ENCODE results near the gene ENKD1.
"Not testable (repeated sequence)": the region's sequence is repeated elsewhere in the genome, so short reads cannot be mapped to it uniquely, and the experiment has no call there.

The ENKD1 gene

DNA sequence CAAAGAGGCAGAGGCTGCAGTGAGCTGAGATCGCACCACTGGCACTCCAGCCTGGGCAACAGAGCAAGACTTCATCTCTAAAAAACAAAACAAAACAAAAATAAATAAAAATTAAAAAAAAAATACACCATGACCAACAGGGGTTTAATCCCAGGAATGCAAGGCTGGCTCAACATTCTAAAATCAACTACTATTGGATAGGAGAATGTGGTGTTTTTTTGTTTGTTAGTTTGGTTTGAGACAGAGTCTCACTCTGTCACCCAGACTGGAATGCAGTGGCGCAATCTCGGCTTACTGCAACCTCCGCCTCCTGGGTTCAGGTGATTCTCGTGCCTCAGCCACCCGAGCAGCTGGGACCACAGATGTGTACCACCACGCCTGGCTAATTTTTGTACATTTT, 32.7 kb upstream of the ENKD1 start:
- TF ChIP-seq, protein P1, sequence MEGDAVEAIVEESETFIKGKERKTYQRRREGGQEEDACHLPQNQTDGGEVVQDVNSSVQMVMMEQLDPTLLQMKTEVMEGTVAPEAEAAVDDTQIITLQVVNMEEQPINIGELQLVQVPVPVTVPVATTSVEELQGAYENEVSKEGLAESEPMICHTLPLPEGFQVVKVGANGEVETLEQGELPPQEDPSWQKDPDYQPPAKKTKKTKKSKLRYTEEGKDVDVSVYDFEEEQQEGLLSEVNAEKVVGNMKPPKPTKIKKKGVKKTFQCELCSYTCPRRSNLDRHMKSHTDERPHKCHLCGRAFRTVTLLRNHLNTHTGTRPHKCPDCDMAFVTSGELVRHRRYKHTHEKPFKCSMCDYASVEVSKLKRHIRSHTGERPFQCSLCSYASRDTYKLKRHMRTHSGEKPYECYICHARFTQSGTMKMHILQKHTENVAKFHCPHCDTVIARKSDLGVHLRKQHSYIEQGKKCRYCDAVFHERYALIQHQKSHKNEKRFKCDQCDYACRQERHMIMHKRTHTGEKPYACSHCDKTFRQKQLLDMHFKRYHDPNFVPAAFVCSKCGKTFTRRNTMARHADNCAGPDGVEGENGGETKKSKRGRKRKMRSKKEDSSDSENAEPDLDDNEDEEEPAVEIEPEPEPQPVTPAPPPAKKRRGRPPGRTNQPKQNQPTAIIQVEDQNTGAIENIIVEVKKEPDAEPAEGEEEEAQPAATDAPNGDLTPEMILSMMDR (IDR thresholded peaks at IDR 0.05; ENCODE audit: low read depth, low read length), result no peak
- H3K4me3 ChIP-seq (replicated peaks in 1 of 2; ENCODE audit: low read depth in 2 of 2, low read length in 2 of 2), result no peak overlapping the region
- DNase-seq (ENCODE audit: low read depth in 2 of 2), result no peak

DNA sequence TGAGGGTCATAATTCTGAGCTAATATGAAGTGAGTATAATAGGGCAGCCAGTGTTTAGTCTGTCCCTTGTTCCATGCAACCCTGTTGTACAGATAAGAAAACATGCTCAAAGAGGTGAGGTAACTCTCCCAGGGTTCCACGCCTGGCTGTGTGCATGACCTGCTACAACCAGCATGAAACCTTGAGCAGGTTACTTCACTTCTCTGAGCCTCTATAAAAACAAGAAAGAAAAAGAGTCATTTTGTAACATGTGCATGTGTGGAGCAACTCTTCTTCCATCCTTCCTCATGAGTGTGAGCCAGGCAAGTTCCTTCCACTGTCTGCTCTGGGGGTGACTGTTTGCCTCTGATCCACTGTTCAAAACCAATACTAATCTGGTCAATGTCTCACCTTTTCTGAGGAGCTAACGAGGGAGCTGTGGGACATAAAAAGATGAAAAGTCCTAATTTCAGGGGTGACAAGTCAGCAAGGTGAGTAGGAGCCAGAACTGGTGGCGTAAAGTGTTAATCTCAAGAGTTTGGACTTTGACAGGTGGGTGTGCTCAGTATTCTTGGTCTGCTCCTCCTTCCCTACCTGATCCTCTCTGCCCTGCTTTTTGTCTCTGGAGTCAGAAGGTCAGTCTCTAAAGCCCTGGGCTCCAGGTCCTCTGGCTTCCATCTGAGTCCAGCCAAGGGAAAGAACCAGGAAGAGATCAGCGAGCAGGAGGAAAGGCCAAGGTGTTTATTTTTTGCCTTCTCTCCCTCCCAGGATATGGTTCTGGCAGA, 31.1 kb upstream of the ENKD1 start:
- TF ChIP-seq, protein P1 (IDR thresholded peaks at IDR 0.05; ENCODE audit: low read depth, low read length), result no peak
- no peak overlapping the region for H3K4me3 ChIP-seq (replicated peaks in 1 of 2; ENCODE audit: low read depth in 2 of 2, low read length in 2 of 2)
- no peak for DNase-seq (ENCODE audit: low read depth in 2 of 2)

DNA sequence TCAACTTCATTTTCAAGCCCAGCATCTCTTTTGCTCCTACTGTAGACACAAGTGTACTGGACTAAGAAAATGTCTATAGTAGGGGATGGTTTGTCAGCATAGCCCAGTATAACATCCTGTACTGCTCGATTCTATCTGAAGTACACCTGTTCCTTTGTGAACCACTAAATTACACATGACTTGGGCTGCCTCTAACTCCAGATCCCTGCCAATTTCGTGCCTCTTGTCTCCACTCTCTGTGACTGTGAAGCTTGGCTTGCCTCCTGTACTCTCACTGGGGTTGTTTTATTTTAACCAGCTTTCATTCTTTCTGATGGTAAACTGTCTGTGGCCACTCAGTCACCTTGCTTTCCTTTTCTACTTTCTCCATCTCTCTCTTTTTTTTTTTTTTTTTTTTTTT, 28.1 kb upstream of the ENKD1 start:
- TF ChIP-seq, protein P1 (IDR thresholded peaks at IDR 0.05; ENCODE audit: low read depth, low read length), result no peak
- H3K4me3 ChIP-seq (replicated peaks in 1 of 2; ENCODE audit: low read depth in 2 of 2, low read length in 2 of 2), result no peak overlapping the region
- no peak for DNase-seq (ENCODE audit: low read depth in 2 of 2)

DNA sequence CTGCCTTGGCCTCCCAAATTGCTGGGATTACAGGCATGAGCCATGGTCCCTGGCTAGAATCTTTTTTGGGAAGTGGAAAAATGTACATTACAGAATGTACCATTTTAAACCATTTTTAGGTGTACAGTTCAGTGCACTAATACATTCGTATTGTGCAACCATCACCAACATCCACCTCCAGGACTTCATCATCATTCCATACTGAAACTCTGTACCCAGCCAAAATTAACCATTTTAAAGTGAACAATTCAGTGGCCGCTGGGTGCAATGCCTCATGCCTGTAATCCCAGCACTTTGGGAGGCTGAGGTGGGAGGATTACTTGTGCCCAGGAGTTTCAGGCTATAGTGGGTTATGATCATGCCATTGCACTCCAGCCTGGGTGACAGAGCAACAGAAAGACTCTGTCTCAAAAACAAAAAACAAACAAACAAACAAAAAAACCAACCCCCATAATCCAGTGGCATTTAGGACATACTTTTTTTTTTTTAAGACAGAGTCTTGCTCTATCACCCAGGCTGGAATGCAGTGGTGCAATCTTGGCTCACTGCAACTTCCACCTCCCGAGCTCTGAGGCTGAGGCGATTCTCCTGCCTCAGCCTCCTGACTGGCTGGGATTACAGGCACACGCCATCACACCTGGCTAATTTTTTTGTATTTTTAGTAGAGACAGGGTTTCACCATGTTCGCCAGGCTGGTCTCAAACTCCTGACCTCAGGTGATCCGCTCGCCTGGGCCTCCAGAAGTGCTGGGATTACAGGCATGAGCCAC, 27.2 kb upstream of the ENKD1 start:
- not testable (repeated sequence) for DNase-seq (ENCODE audit: low read depth in 2 of 2); H3K4me3 ChIP-seq (replicated peaks in 1 of 2; ENCODE audit: low read depth in 2 of 2, low read length in 2 of 2)

DNA sequence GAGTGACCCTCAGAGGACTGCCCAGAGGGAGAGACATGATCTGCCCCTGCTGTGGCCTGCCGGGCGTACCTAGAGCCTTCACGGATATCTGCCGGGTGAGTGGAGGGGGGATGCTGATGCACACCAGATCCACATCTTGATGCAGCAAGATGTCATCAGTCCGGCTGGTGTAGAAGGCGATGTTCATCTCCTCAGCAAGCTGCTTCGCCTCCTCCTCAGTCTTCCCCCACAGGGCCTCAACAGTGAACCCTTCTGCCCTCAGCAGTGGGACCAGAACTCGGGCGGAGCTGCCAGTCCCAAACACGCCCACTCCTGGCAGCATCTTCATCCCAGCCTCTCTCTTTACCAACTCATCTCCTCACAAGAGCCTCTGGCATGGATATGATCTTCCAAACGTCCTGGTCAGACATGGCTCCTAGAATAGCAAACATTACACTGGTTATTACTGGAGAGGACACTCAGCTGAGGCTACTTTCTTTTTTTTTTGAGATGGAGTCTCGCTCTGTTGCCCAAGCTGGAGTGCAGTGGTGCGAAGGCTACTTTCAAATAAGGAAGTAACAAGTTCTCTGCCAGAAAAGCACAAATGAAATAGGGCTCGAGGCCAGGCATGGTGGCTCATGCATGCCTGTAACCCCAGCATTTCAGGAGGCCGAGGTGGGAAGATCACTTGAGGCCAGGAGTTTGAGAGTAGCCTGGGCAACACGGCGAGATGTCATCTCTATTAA, 19.0 kb upstream of the ENKD1 start:
- no peak for DNase-seq (ENCODE audit: low read depth in 2 of 2)
- TF ChIP-seq, protein P1 (IDR thresholded peaks at IDR 0.05; ENCODE audit: low read depth, low read length), result no peak
- no peak overlapping the region for H3K4me3 ChIP-seq (replicated peaks in 1 of 2; ENCODE audit: low read depth in 2 of 2, low read length in 2 of 2)

DNA sequence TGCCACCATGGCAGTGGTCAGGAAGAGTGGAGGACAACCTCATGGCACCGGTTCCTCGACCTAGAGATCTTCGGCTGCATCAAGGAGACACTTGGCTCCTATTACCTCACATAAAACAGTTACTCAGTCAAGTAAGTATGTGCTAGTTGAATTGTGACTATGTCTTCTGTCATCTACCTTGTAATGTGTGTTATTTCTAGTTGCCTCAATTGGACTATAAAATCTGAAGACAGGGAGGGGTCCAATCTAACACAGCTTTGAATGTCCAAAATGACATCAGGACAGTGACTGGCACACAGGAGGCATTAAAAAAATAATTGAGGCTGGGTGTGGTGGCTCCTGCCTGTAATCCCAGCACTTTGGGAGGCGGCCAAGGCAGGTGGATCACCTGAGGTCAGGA, 17.2 kb upstream of the ENKD1 start:
- no peak for DNase-seq (ENCODE audit: low read depth in 2 of 2)
- TF ChIP-seq, protein P1 (IDR thresholded peaks at IDR 0.05; ENCODE audit: low read depth, low read length), result no peak

More for the DNA sequence above, 17.2 kb upstream of the ENKD1 start:
- no peak overlapping the region for H3K4me3 ChIP-seq (replicated peaks in 1 of 2; ENCODE audit: low read depth in 2 of 2, low read length in 2 of 2)

Measured in cardiac fibroblast (primary cell).